Breast epithelium (tissue), 4 donors: ENCODE data around the gene NEBL. TPM values are rescaled to one million over a fixed set of nuclear protein-coding genes. Genes with fewer than 3 reads are reported as not detected.

Experiments used
- DNase-seq, 2 donors: peaks; one replicate each; pipeline ENCODE4 v3.0.0-alpha.2; 2019; ENCODE audit warnings: low spot score in 2 of 2
- H3K27ac ChIP-seq, 2 donors: fragments of 200-600 bp; sonication (generic) in 1 of 2; one replicate each; pipeline ENCODE4 v1.5.1; 2016 to 2019; ENCODE audit warnings: mild to moderate bottlenecking in 1 of 2
- H3K27me3 ChIP-seq, 2 donors: fragments of 200-600 bp; sonication (generic) in 1 of 2; one replicate each; pipeline versions ENCODE4 v1.5.1 to v1.6.0; 2017 to 2019; ENCODE audit warnings: control low read depth in 1 of 2, mild to moderate bottlenecking in 1 of 2
- H3K36me3 ChIP-seq: fragments of 200-600 bp; one replicate; pipeline ENCODE4 v1.5.1; 2019
- H3K4me1 ChIP-seq, 2 donors: fragments of 200-600 bp; sonication (generic); one replicate each; pipeline ENCODE4 v1.5.1; 2016 to 2019; ENCODE audit warnings: control low read depth in 1 of 2
- H3K4me3 ChIP-seq, 3 donors: fragments of 200-600 bp; sonication (generic); 1 replicate in 2 of 3; 2 replicates in 1 of 3; pipeline ENCODE4 v1.5.1; 2016 to 2019; ENCODE audit warnings: mild to moderate bottlenecking in 3 of 3, moderate library complexity in 2 of 3
- H3K9me3 ChIP-seq, 2 donors: fragments of 200-600 bp; sonication (generic) in 1 of 2; one replicate each; pipeline ENCODE4 v1.5.1; 2016 to 2019; ENCODE audit warnings: control low read depth in 1 of 2
- CTCF ChIP-seq, 3 donors: fragments of 450-650 bp; IDR thresholded peaks; one replicate each; pipeline ENCODE4 v1.5.1; 2016 to 2017; ENCODE audit warnings: antibody characterized with exemption in 3 of 3, mild to moderate bottlenecking in 3 of 3, moderate library complexity in 3 of 3
- POLR2A ChIP-seq: fragments of 450-650 bp; IDR thresholded peaks from one replicate; pipeline ENCODE4 v1.6.1; 2016; ENCODE audit warnings: antibody characterized with exemption, mild to moderate bottlenecking, moderate library complexity
- POLR2AphosphoS5 ChIP-seq, 3 donors: sonication (generic); formaldehyde crosslinking; IDR thresholded peaks; one replicate each; pipeline ENCODE4 v1.6.1; 2017; ENCODE audit warnings: antibody characterized with exemption in 3 of 3
- intact Hi-C: fragments of 100-400 bp; cut with DNase I; formaldehyde crosslinking; loops from one replicate; pipeline ENCODE4 v1.15.1; 2023; ENCODE audit warnings: low total_unique reads
- total RNA-seq, 3 donors: library from RNA; depleted of rRNA; stranded (reverse); fragments of >200 nt; gene quantifications; one replicate each; pipeline ENCODE4 v1.1.0, GENCODE V29; 2016

Gene NEBL
- total RNA-seq, 3 donors from 2014 or later: 3.8 to 313 (median 85.2) TPM

GRCh38 chr10:20748551-20748950 lies 148.6 kb downstream of the NEBL start:
- no peak overlapping the region for H3K4me3 ChIP-seq
- no peak for DNase-seq
- no peaks in the 10 kb centered on the region for H3K27me3 ChIP-seq
- H3K9me3 ChIP-seq: peaks cover 6 to 20% of the 10 kb centered on the region in 2 donors
- H3K27ac ChIP-seq: no peak overlapping the region
- TF ChIP-seq CTCF (IDR thresholded peaks at IDR 0.05) (no peak), POLR2AphosphoS5 (IDR thresholded peaks at IDR 0.05) (no peak), POLR2A (no peak)
- intact Hi-C loops: no loop called here
- no peaks in the 10 kb centered on the region for H3K4me1 ChIP-seq
- H3K36me3 ChIP-seq: no peaks in the 10 kb centered on the region

- intact Hi-C loops: no loop called here
- Histone ChIP-seq H3K27ac (no peak overlapping the region), H3K27me3 (no peaks in the 10 kb centered on the region), H3K4me1 (no peaks in the 10 kb centered on the region), H3K36me3 (no peaks in the 10 kb centered on the region), H3K9me3 (peaks cover 6 to 20% of the 10 kb centered on the region in 2 donors), H3K4me3 (no peak overlapping the region)
- DNase-seq: no peak
- TF ChIP-seq POLR2AphosphoS5 (IDR thresholded peaks at IDR 0.05): no peak
- TF ChIP-seq CTCF (IDR thresholded peaks at IDR 0.05): no peak
- no peak for TF ChIP-seq POLR2A
Measured at GRCh38 chr10:20747782-20748181, 149.3 kb downstream of the NEBL start.

GRCh38 chr10:20746856-20747255 lies 150.3 kb downstream of the NEBL start:
- no peak overlapping the region for H3K4me3 ChIP-seq
- H3K4me1 ChIP-seq: no peaks in the 10 kb centered on the region
- intact Hi-C loops: no loop called here
- TF ChIP-seq POLR2A: no peak
- no peak for TF ChIP-seq CTCF (IDR thresholded peaks at IDR 0.05)
- no peak for TF ChIP-seq POLR2AphosphoS5 (IDR thresholded peaks at IDR 0.05)
- peaks cover 6 to 20% of the 10 kb centered on the region in 2 donors for H3K9me3 ChIP-seq
- H3K27ac ChIP-seq: no peak overlapping the region
- no peak for DNase-seq
- no peaks in the 10 kb centered on the region for H3K27me3 ChIP-seq
- no peaks in the 10 kb centered on the region for H3K36me3 ChIP-seq

- no peaks in the 10 kb centered on the region for H3K4me1 ChIP-seq
- intact Hi-C loops: no loop called here
- H3K27me3 ChIP-seq: no peaks in the 10 kb centered on the region
- H3K9me3 ChIP-seq: peaks cover 3 to 16% of the 10 kb centered on the region in 2 donors
- TF ChIP-seq CTCF (IDR thresholded peaks at IDR 0.05) (no peak), POLR2A (no peak), POLR2AphosphoS5 (IDR thresholded peaks at IDR 0.05) (no peak)
- DNase-seq: no peak
- H3K4me3 ChIP-seq: no peak overlapping the region
- no peaks in the 10 kb centered on the region for H3K36me3 ChIP-seq
- H3K27ac ChIP-seq: no peak overlapping the region
Measured at GRCh38 chr10:20745556-20746375, 151.3 kb downstream of the NEBL start.

GRCh38 chr10:20744821-20745220 lies 152.3 kb downstream of the NEBL start:
- intact Hi-C loops: no loop called here

More at GRCh38 chr10:20744821-20745220, 152.3 kb downstream of the NEBL start:
- Histone ChIP-seq H3K27me3 (no peaks in the 10 kb centered on the region), H3K27ac (no peak overlapping the region), H3K9me3 (peaks cover 0 to 6% of the 10 kb centered on the region in 2 donors), H3K36me3 (no peaks in the 10 kb centered on the region), H3K4me1 (no peaks in the 10 kb centered on the region), H3K4me3 (no peak overlapping the region)
- no peak for DNase-seq
- TF ChIP-seq POLR2AphosphoS5 (IDR thresholded peaks at IDR 0.05) (no peak), POLR2A (no peak), CTCF (IDR thresholded peaks at IDR 0.05) (no peak)
